Stimulated activated naive CD8-positive, alpha-beta T cell treated with anti-CD3 and anti-CD28 coated beads, Interleukin-15, Interleukin-2, amounts not matched to agents 100 ng/mL and 50 ng/mL, for 24 hours (primary cell): Measurements from ENCODE around the gene HTRA1.

ENCODE experiments used
- H3K27ac Mint-ChIP-seq: one replicate; pipeline ENCODE4 v1.8.0; 2021; ENCODE audit warnings: mild to moderate bottlenecking, mixed read lengths
- H3K27me3 Mint-ChIP-seq: one replicate; pipeline ENCODE4 v1.8.0; 2021; ENCODE audit warnings: mixed read lengths
- H3K36me3 Mint-ChIP-seq: one replicate; pipeline ENCODE4 v1.8.0; 2021; ENCODE audit warnings: low read depth, mixed read lengths
- H3K4me1 Mint-ChIP-seq: one replicate; pipeline ENCODE4 v1.8.0; 2021; ENCODE audit warnings: low read depth, mixed read lengths
- H3K4me3 Mint-ChIP-seq: one replicate; pipeline ENCODE4 v1.8.0; 2021; ENCODE audit warnings: mild to moderate bottlenecking, mixed read lengths
- H3K9me3 Mint-ChIP-seq: one replicate; pipeline ENCODE4 v1.8.0; 2021; ENCODE audit warnings: mixed read lengths

Gene HTRA1

GRCh38 chr10:122475100-122475499, 13.7 kb downstream of the HTRA1 start:
- peaks cover 17% of the 10 kb centered on the region for H3K27me3 Mint-ChIP-seq
- H3K4me1 Mint-ChIP-seq = peaks cover 14% of the 10 kb centered on the region
- H3K27ac Mint-ChIP-seq = no peak overlapping the region
- H3K9me3 Mint-ChIP-seq = no peaks in the 10 kb centered on the region
- H3K36me3 Mint-ChIP-seq = no peaks in the 10 kb centered on the region
- no peak overlapping the region for H3K4me3 Mint-ChIP-seq

DNA sequence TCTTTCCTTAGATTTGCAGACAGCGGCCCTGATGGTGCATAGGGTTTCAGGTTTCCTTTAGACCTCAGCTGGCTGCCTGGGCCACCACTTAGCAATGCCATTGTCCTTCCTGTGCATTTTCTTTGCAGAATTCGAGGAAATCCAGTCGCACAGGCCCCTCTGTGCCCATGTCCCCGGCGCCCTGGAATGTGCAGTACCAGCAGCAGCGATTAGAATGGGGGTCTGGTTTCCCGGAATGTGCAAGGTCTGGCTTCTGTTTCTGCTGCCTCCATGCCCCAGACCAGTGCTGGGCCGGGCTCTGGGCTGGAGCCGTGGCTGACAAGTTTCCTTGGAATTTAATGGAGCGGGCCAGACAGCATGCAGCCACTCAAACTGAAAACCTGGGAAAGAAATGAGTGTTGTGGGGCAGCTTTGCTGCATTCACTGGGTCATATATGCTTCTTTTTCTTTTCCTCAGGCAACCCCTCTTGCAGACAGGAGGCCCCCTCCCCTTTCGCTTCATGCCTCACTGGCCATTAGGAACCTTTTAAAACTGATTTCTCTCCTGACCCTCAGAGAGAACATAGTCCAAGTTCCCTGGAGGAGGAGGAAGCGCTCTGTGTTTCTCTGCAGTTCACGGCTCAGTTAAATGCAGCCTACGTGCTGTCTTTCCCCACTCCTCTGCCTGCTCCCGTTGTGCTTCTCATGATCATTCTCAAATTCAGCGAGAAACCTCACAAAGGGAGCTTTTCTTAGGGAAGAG, 14.4 kb downstream of the HTRA1 start:
- Mint-ChIP-seq H3K4me1 (peaks cover 14% of the 10 kb centered on the region), H3K27ac (no peak overlapping the region), H3K9me3 (no peaks in the 10 kb centered on the region), H3K27me3 (peaks cover 14% of the 10 kb centered on the region), H3K4me3 (no peak overlapping the region), H3K36me3 (no peaks in the 10 kb centered on the region)

DNA sequence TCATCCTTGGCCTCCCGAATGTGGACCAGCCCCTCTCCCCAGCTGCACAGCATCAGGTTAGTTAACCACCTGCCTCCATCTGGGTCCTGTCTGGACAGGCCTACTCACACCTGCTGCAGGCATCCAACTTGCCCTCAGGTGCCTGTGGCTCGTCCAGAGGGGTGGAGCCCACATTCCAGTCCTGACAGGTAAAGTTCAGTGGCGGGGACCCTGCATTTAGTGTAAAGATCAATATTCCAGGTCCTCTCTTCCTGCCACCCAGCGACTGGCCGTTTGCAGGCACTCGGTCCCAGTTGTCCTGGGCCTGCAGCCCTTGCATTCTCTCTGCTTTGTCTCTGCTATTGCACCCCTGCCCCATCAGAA, 15.0 kb downstream of the HTRA1 start:
- peaks cover 9% of the 10 kb centered on the region for H3K27me3 Mint-ChIP-seq

GRCh38 chr10:122477436-122477835, 16.1 kb downstream of the HTRA1 start:
- peaks cover 14% of the 10 kb centered on the region for H3K4me1 Mint-ChIP-seq
- H3K4me3 Mint-ChIP-seq = no peak overlapping the region
- H3K27ac Mint-ChIP-seq = no peak overlapping the region
- H3K9me3 Mint-ChIP-seq = peaks cover 9% of the 10 kb centered on the region
- peaks cover 8% of the 10 kb centered on the region for H3K27me3 Mint-ChIP-seq
- H3K36me3 Mint-ChIP-seq = peaks cover 3% of the 10 kb centered on the region

More for the DNA sequence above, 15.0 kb downstream of the HTRA1 start:
- no peak overlapping the region for H3K4me3 Mint-ChIP-seq
- peaks cover 14% of the 10 kb centered on the region for H3K4me1 Mint-ChIP-seq
- H3K27ac Mint-ChIP-seq = no peak overlapping the region
- H3K36me3 Mint-ChIP-seq = no peaks in the 10 kb centered on the region
- H3K9me3 Mint-ChIP-seq = no peaks in the 10 kb centered on the region

GRCh38 chr10:122478971-122479370, 17.6 kb downstream of the HTRA1 start:
- H3K36me3 Mint-ChIP-seq = peaks cover 3% of the 10 kb centered on the region
- H3K4me1 Mint-ChIP-seq = peaks cover 8% of the 10 kb centered on the region
- H3K4me3 Mint-ChIP-seq = no peak overlapping the region
- no peak overlapping the region for H3K27ac Mint-ChIP-seq
- H3K9me3 Mint-ChIP-seq = peaks cover 9% of the 10 kb centered on the region
- H3K27me3 Mint-ChIP-seq = peaks cover 4% of the 10 kb centered on the region

DNA sequence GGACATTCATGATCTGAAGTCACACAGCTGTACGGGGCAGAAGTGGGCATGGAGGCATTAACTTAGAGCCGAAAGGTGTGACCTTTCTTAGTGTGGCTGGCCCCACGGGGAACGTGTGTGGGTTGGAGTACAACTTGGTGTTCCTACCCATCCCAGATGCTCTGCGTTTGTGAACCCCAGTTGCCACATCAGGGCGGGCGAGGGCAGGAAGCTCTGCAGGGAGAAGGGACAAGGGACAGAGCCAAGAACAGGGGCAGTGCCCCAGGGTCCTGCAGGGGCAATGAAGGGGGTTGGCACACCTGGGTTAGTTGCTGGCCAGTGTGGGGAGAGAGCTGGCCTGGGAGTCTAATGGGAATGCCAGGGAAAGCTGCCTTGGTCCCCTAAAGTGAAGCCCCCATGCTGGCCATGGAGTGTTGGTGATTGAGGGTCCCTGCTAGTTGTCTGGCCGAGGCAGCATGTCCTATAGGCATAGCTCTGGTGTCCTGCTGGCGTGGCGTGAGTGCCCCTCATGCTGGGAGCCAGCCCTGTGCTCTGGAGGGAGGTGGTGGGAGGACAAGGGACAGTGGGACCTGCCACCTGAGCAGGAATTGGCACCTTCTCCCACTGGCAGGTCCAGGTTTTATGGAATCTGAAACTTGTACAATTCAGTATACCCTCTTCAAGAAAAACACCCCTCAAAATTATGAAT, 18.9 kb downstream of the HTRA1 start:
- Mint-ChIP-seq H3K27me3 (peaks cover 4% of the 10 kb centered on the region), H3K4me3 (no peak overlapping the region), H3K4me1 (no peaks in the 10 kb centered on the region), H3K9me3 (peaks cover 9% of the 10 kb centered on the region), H3K27ac (no peak overlapping the region), H3K36me3 (peaks cover 3% of the 10 kb centered on the region)

DNA sequence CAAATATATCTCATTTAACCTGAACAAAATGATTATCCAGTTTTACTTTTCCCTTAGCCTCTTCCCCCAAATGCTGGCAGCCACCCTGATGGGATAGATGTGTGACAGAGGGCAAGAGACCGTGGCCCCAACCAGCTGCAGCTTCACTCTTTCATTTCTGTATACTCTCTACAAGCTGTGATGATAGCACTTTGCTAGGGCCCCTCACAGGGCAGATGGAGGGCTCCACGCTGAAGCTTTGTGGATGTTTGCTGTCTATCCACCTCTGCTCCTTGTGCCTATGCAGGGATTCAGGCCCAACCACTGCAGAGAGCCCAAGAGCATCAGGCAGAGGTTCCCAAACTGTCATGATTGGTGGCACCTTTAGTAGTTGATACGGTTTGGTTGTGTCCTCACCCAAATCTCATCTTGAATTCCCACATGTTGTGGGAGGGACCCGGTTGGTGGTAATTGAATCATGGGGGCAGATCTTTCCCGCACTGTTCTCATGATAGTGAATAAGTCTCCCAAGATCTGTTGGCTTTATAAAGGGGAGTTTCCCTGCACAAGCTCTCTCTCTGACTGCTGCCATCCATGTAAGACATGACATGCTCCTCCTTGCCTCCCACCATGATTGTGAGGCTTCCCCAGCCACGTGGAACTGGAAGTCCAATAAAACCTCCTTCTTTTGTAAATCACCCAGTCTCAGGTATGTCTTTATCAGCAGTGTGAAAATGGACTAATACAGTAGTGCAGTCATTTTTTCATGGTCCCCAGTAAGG, 20.1 kb downstream of the HTRA1 start:
- H3K27ac Mint-ChIP-seq = no peak overlapping the region
- peaks cover 4% of the 10 kb centered on the region for H3K27me3 Mint-ChIP-seq

GRCh38 chr10:122484276-122485060, 23.1 kb downstream of the HTRA1 start:
- peaks cover 3% of the 10 kb centered on the region for H3K36me3 Mint-ChIP-seq
- H3K27ac Mint-ChIP-seq = no peak overlapping the region
- H3K4me1 Mint-ChIP-seq = no peaks in the 10 kb centered on the region
- H3K27me3 Mint-ChIP-seq = peaks cover 4% of the 10 kb centered on the region
- H3K4me3 Mint-ChIP-seq = no peak overlapping the region
- H3K9me3 Mint-ChIP-seq = peaks cover 9% of the 10 kb centered on the region

More for the DNA sequence above, 20.1 kb downstream of the HTRA1 start:
- H3K9me3 Mint-ChIP-seq = peaks cover 9% of the 10 kb centered on the region
- no peaks in the 10 kb centered on the region for H3K4me1 Mint-ChIP-seq
- no peak overlapping the region for H3K4me3 Mint-ChIP-seq
- peaks cover 3% of the 10 kb centered on the region for H3K36me3 Mint-ChIP-seq

- Mint-ChIP-seq H3K36me3 (peaks cover 3% of the 10 kb centered on the region), H3K27me3 (peaks cover 4% of the 10 kb centered on the region), H3K9me3 (peaks cover 9% of the 10 kb centered on the region), H3K27ac (no peak overlapping the region), H3K4me3 (no peak overlapping the region), H3K4me1 (peaks cover 1% of the 10 kb centered on the region)
Measured at GRCh38 chr10:122485670-122486069, 24.3 kb downstream of the HTRA1 start.

GRCh38 chr10:122486406-122487080, 25.2 kb downstream of the HTRA1 start:
- H3K9me3 Mint-ChIP-seq = peaks cover 7% of the 10 kb centered on the region
- H3K36me3 Mint-ChIP-seq = peaks cover 3% of the 10 kb centered on the region
- peaks cover 4% of the 10 kb centered on the region for H3K27me3 Mint-ChIP-seq
- peaks cover 10% of the 10 kb centered on the region for H3K4me1 Mint-ChIP-seq
- no peak overlapping the region for H3K27ac Mint-ChIP-seq
- no peak overlapping the region for H3K4me3 Mint-ChIP-seq

DNA sequence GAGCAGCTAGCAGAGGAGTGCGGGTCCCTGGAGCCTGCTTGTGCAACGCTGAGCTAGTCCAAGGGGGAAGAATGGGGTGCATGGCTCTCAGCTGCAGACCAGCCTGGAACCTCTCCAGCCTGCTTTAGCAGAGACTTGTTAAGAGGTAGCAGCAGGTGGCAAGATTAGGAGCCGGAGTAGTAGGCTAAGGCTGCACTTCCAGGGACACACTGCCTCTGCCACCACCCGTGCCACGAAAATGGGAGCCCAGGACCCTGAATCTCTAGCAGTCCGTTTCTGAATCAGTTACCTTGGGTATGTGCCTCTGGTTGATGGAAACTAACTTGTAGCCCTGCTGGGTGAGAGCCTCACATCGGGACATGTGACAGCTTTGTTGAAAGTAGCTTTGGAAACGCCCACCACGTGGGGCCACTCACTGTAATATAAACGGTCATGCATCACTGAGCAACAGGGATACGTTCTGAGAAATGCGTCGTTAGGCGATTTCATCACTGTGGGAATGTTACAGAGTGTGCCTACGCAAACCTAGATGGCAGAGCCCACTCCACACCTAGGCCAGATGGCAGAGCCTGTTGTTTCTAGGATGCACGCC, 25.9 kb downstream of the HTRA1 start:
- Mint-ChIP-seq H3K4me3 (no peak overlapping the region), H3K9me3 (peaks cover under 1% of the 10 kb centered on the region), H3K36me3 (no peaks in the 10 kb centered on the region), H3K4me1 (peaks cover 17% of the 10 kb centered on the region), H3K27me3 (no peaks in the 10 kb centered on the region), H3K27ac (no peak overlapping the region)

DNA sequence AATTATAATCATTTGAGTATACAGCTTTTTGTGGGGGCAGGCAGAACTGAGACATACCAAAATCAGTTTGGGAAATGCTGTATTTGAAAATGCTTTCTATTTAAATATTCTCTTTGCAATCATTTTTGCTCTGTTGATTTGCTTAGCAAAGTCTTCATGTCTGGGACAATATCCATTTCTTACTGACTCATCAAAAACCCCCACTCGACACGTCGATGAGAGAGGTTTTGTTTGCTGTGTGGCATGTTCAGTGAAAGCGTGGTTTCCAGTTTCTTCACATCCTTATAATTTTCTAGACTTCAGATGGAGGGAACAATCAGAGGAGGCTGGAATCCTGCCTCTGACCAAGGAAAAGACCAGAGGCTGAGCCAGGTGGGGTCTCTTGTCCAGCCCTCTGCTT, 28.9 kb downstream of the HTRA1 start:
- Mint-ChIP-seq H3K4me1 (peaks cover 17% of the 10 kb centered on the region), H3K27ac (no peak overlapping the region), H3K27me3 (no peaks in the 10 kb centered on the region), H3K36me3 (no peaks in the 10 kb centered on the region), H3K4me3 (no peak overlapping the region), H3K9me3 (no peaks in the 10 kb centered on the region)

- Mint-ChIP-seq H3K4me1 (peaks cover 20% of the 10 kb centered on the region), H3K36me3 (no peaks in the 10 kb centered on the region), H3K4me3 (no peak overlapping the region), H3K9me3 (no peaks in the 10 kb centered on the region), H3K27me3 (no peaks in the 10 kb centered on the region), H3K27ac (no peak overlapping the region)
Measured at GRCh38 chr10:122490786-122491680, 29.7 kb downstream of the HTRA1 start.
